Stimulated activated CD8-positive, alpha-beta memory T cell treated with anti-CD3 and anti-CD28 coated beads, Interleukin-15, amount 100 ng/mL, for 48 hours (primary cell): ENCODE results near the gene MEI4.
"Not testable (repeated sequence)": the region's sequence is repeated elsewhere in the genome, so short reads cannot be mapped to it uniquely, and the experiment has no call there.

Experiments
- DNase-seq, 2 donors: peaks; one replicate each; pipeline ENCODE4 v3.0.0-alpha.2; 2020; ENCODE audit warnings: low read depth in 2 of 2

Gene MEI4

GRCh38 chr6:77652739-77653138 is at the start of gene MEI4:
Gene MEI4, plus strand, starts transcription at chr6:77653039. Its CDS starts 37,633 bp downstream, at chr6:77690672.
- no peak for DNase-seq

GRCh38 chr6:77604476-77604875 is 48.4 kb upstream of the MEI4 start:
- no peak for DNase-seq

- DNase-seq: no peak
These were observed 45.8 kb upstream of the MEI4 start for GRCh38 chr6:77607004-77607403.

- DNase-seq: no peak
These were observed 43.7 kb upstream of the MEI4 start for GRCh38 chr6:77609106-77609505.

- no peak for DNase-seq
These were observed 33.7 kb upstream of the MEI4 start for GRCh38 chr6:77619114-77619513.

- DNase-seq: no peak
These were observed 32.5 kb upstream of the MEI4 start for GRCh38 chr6:77620278-77620882.

- no peak for DNase-seq
These were observed 28.3 kb upstream of the MEI4 start for GRCh38 chr6:77624515-77624914.

- DNase-seq: no peak
These were observed 26.4 kb upstream of the MEI4 start for GRCh38 chr6:77626426-77626825.

GRCh38 chr6:77630014-77630413 is 22.8 kb upstream of the MEI4 start:
- no peak for DNase-seq

GRCh38 chr6:77633471-77633870 is 19.4 kb upstream of the MEI4 start:
- DNase-seq: no peak

GRCh38 chr6:77633993-77634715 is 18.7 kb upstream of the MEI4 start:
- no peak for DNase-seq

GRCh38 chr6:77638129-77638830 is 14.6 kb upstream of the MEI4 start:
- DNase-seq: no peak

- no peak for DNase-seq
These were observed 8.6 kb upstream of the MEI4 start for GRCh38 chr6:77644102-77644705.

GRCh38 chr6:77650098-77650663 is 2.7 kb upstream of the MEI4 start:
- DNase-seq: no peak

- no peak for DNase-seq
These were observed 977 bp downstream of the MEI4 start for GRCh38 chr6:77653816-77654215.

- DNase-seq: not testable (repeated sequence)
These were observed 2.2 kb downstream of the MEI4 start for GRCh38 chr6:77655035-77655434.

- no peak for DNase-seq
These were observed 4.3 kb downstream of the MEI4 start for GRCh38 chr6:77656999-77657764.

GRCh38 chr6:77666340-77666739 is 13.5 kb downstream of the MEI4 start:
- no peak for DNase-seq

GRCh38 chr6:77666846-77667245 is 14.0 kb downstream of the MEI4 start:
- no peak for DNase-seq

- DNase-seq: no peak
These were observed 17.1 kb downstream of the MEI4 start for GRCh38 chr6:77669913-77670312.

- DNase-seq: no peak
These were observed 21.4 kb downstream of the MEI4 start for GRCh38 chr6:77674211-77674610.
